ENCODE results near the gene HOGA1. TPM values are rescaled to one million over a fixed set of nuclear protein-coding genes. Genes with fewer than 3 reads are reported as not detected.

Gene HOGA1
- total and polyA plus RNA-seq, 9 donors: 0.05 to 0.80 (median 0.23) TPM; not detected in 2

DNA sequence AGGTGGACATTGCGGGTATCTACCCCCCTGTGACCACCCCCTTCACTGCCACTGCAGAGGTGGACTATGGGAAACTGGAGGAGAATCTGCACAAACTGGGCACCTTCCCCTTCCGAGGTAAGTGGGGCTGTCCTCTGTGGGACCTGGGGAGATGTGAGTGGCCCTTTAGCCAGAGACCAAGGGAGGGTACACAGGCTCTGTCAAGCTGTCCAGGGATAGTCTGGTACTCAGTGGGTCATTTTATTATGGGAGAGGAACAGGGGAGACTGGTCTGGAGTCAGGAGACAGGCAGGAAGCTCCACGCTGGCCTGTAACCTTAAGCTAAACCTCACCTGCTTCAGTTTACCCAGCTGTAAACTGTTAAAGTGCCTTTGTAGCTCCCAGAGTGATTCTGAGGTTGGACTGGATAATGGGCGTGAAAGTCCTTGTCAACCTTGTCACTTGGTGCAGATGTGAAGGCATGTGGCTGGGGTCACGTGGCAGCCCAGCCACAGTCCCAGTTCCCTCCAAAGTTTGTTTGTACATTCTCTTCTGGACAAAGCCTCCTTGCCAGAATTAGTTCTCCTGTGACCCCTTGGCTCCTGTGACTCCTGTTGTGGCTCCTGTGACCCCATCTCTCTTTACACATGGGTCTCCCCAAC, 729 bp downstream of the HOGA1 start:
- Histone ChIP-seq H3K27me3 (no peaks in the 10 kb centered on the region), H3K36me3 (no peaks in the 10 kb centered on the region), H3K4me1 (ENCODE audit: insufficient read depth) (no peaks in the 10 kb centered on the region), H3K27ac (no peak overlapping the region), H3K4me3 (no peak overlapping the region), H3K9me3 (no peaks in the 10 kb centered on the region)
- no peak for DNase-seq
- TF ChIP-seq POLR2A (IDR thresholded peaks at IDR 0.05) (no peak), CTCF (IDR thresholded peaks at IDR 0.05) (no peak), EP300 (IDR thresholded peaks at IDR 0.05) (no peak)
- intact Hi-C loops (cut with DNase I): no loop called here
- WGBS, 3 donors: 86 to 94% (median 90%) methylated on average over 5 of the region's 5 CpGs

GRCh38 chr10:97585439-97585811, 1.2 kb downstream of the HOGA1 start:
- TF ChIP-seq EP300 (IDR thresholded peaks at IDR 0.05) (no peak), CTCF (IDR thresholded peaks at IDR 0.05) (no peak), POLR2A (IDR thresholded peaks at IDR 0.05) (no peak)
- WGBS, 3 donors: 84 to 93% (median 88%) methylated on average over 5 of the region's 5 CpGs
- no peaks in the 10 kb centered on the region for H3K27me3 ChIP-seq
- intact Hi-C loops (cut with DNase I): no loop called here
- no peak for DNase-seq
- H3K9me3 ChIP-seq: no peaks in the 10 kb centered on the region
- H3K36me3 ChIP-seq: no peaks in the 10 kb centered on the region
- no peak overlapping the region for H3K27ac ChIP-seq
- no peaks in the 10 kb centered on the region for H3K4me1 ChIP-seq (ENCODE audit: insufficient read depth)
- H3K4me3 ChIP-seq: no peak overlapping the region

GRCh38 chr10:97587183-97587582, 3.0 kb downstream of the HOGA1 start:
- Histone ChIP-seq H3K27ac (no peak overlapping the region), H3K4me1 (ENCODE audit: insufficient read depth) (no peaks in the 10 kb centered on the region), H3K27me3 (no peaks in the 10 kb centered on the region), H3K4me3 (no peak overlapping the region), H3K36me3 (no peaks in the 10 kb centered on the region), H3K9me3 (no peaks in the 10 kb centered on the region)
- TF ChIP-seq EP300 (IDR thresholded peaks at IDR 0.05): no peak
- TF ChIP-seq POLR2A (IDR thresholded peaks at IDR 0.05): no peak
- no peak for TF ChIP-seq CTCF (IDR thresholded peaks at IDR 0.05)
- intact Hi-C loops (cut with DNase I): no loop called here
- DNase-seq: no peak
- 92 to 95% (median 93%) methylated on average over 2 of the region's 2 CpGs for WGBS, 3 donors

GRCh38 chr10:97589479-97589878, 5.3 kb downstream of the HOGA1 start, which contains the start of gene C10orf62:
TSS of gene C10orf62 (plus strand) at chr10:97589721. CDS start at chr10:97589898, 177 bp downstream.
- TF ChIP-seq POLR2A (IDR thresholded peaks at IDR 0.05): no peak
- no peak for TF ChIP-seq EP300 (IDR thresholded peaks at IDR 0.05)
- no peak for TF ChIP-seq CTCF (IDR thresholded peaks at IDR 0.05)
- Histone ChIP-seq H3K4me1 (ENCODE audit: insufficient read depth) (no peaks in the 10 kb centered on the region), H3K27me3 (no peaks in the 10 kb centered on the region), H3K9me3 (no peaks in the 10 kb centered on the region), H3K4me3 (no peak within 1 kb of the TSS), H3K27ac (no peak within 1 kb of the TSS), H3K36me3 (no peaks in the 10 kb centered on the region)
- intact Hi-C loops (cut with DNase I): no loop called here
- WGBS, 3 donors: 81 to 94% (median 88%) methylated on average over 3 of the region's 3 CpGs
- no peak for DNase-seq

Measured in ovary (tissue), 9 donors.